GM21737 (cell line): ENCODE results near the gene ELMOD3.

Experiments
- ATAC-seq: cut with Tn5 transposase; IDR thresholded peaks from one replicate; pipeline ENCODE4 v1.9.1; 2021; ENCODE audit warnings: mild to moderate bottlenecking, moderate library complexity; ENCODE audit not compliant: unreplicated experiment

Gene ELMOD3

GRCh38 chr2:85421260-85422071 lies 66.9 kb downstream of the ELMOD3 start:
- ATAC-seq, result no peak

GRCh38 chr2:85422072-85422457 lies 67.5 kb downstream of the ELMOD3 start:
- ATAC-seq, result no peak

- no peak for ATAC-seq
Measured at GRCh38 chr2:85423525-85423924, 69.0 kb downstream of the ELMOD3 start.

GRCh38 chr2:85425588-85425987 lies 71.0 kb downstream of the ELMOD3 start:
- ATAC-seq, result no peak

- no peak for ATAC-seq
Measured at GRCh38 chr2:85427300-85427835, 72.8 kb downstream of the ELMOD3 start.

GRCh38 chr2:85428343-85428881 lies 73.8 kb downstream of the ELMOD3 start:
- ATAC-seq, result no peak

GRCh38 chr2:85429213-85429923 lies 74.8 kb downstream of the ELMOD3 start:
- ATAC-seq, result no peak

- no peak for ATAC-seq
Measured at GRCh38 chr2:85429924-85430289, 75.3 kb downstream of the ELMOD3 start.

GRCh38 chr2:85430752-85431569 lies 76.4 kb downstream of the ELMOD3 start:
- no peak for ATAC-seq

- no peak for ATAC-seq
Measured at GRCh38 chr2:85431570-85432205, 77.1 kb downstream of the ELMOD3 start.

- no peak for ATAC-seq
Measured at GRCh38 chr2:85433511-85434089, 79.0 kb downstream of the ELMOD3 start.

GRCh38 chr2:85434696-85435095 lies 80.1 kb downstream of the ELMOD3 start:
- ATAC-seq, result no peak

GRCh38 chr2:85435220-85435958 lies 80.8 kb downstream of the ELMOD3 start:
- no peak for ATAC-seq

- ATAC-seq, result no peak
Measured at GRCh38 chr2:85435981-85436835, 81.6 kb downstream of the ELMOD3 start.

GRCh38 chr2:85436836-85437487 lies 82.4 kb downstream of the ELMOD3 start:
- ATAC-seq, result no peak

- peak; percentile 81 for ATAC-seq
Measured at GRCh38 chr2:85437488-85438200, 83.1 kb downstream of the ELMOD3 start.
